Esophagus muscularis mucosa (tissue), 3 donors: ENCODE results near the gene AKR1E2.

ENCODE experiments used
- EP300 ChIP-seq: sonication (generic); formaldehyde crosslinking; IDR thresholded peaks from one replicate; pipeline ENCODE4 v1.6.1; 2017; ENCODE audit warnings: antibody characterized with exemption
- TF ChIP-seq, protein P1 (sequence below), 3 experiments: fragments of 200-600 bp in 2 of 3; fragments of 450-650 bp in 1 of 3; sonication (generic) in 2 of 3; IDR thresholded peaks; one replicate each; pipeline ENCODE4 v1.5.1; 2017 to 2019; ENCODE audit warnings: antibody characterized with exemption in 3 of 3, mild to moderate bottlenecking in 2 of 3, moderate library complexity in 1 of 3

DNA sequence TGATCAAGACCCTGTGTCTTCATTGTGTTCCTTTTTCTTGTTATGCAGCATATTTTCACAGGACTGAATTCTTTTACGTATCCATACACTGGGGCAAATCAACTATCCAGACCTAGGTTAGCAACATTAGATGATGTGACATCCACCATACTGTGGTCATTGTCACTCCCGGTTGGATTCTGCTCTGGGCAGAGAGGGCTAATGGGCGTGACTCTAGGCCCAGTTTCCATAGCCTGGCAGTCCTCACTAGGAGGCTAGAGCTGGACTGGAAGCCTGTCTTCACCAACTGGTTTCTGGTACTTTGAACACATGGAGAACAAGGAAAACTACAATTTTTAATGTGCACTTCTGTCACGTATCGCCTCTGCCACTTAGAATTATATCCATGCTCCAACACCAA lies 25.2 kb downstream of the AKR1E2 start:
- no peak for TF ChIP-seq EP300
- TF ChIP-seq, protein P1, sequence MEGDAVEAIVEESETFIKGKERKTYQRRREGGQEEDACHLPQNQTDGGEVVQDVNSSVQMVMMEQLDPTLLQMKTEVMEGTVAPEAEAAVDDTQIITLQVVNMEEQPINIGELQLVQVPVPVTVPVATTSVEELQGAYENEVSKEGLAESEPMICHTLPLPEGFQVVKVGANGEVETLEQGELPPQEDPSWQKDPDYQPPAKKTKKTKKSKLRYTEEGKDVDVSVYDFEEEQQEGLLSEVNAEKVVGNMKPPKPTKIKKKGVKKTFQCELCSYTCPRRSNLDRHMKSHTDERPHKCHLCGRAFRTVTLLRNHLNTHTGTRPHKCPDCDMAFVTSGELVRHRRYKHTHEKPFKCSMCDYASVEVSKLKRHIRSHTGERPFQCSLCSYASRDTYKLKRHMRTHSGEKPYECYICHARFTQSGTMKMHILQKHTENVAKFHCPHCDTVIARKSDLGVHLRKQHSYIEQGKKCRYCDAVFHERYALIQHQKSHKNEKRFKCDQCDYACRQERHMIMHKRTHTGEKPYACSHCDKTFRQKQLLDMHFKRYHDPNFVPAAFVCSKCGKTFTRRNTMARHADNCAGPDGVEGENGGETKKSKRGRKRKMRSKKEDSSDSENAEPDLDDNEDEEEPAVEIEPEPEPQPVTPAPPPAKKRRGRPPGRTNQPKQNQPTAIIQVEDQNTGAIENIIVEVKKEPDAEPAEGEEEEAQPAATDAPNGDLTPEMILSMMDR (IDR thresholded peaks at IDR 0.05), result no peak
